Measurements from ENCODE around the gene SLC17A1. TPM values are rescaled to one million over a fixed set of nuclear protein-coding genes. Genes with fewer than 3 reads are reported as not detected.
A peak's percentile ranks its signal among the peaks of the same experiment; 100 is the strongest.

SLC17A1 gene
- total RNA-seq, 1 donor from 2014 or later = not detected

- TF ChIP-seq, protein P1, sequence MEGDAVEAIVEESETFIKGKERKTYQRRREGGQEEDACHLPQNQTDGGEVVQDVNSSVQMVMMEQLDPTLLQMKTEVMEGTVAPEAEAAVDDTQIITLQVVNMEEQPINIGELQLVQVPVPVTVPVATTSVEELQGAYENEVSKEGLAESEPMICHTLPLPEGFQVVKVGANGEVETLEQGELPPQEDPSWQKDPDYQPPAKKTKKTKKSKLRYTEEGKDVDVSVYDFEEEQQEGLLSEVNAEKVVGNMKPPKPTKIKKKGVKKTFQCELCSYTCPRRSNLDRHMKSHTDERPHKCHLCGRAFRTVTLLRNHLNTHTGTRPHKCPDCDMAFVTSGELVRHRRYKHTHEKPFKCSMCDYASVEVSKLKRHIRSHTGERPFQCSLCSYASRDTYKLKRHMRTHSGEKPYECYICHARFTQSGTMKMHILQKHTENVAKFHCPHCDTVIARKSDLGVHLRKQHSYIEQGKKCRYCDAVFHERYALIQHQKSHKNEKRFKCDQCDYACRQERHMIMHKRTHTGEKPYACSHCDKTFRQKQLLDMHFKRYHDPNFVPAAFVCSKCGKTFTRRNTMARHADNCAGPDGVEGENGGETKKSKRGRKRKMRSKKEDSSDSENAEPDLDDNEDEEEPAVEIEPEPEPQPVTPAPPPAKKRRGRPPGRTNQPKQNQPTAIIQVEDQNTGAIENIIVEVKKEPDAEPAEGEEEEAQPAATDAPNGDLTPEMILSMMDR (IDR thresholded peaks at IDR 0.05; ENCODE audit: unreplicated experiment) = no peak
- no peaks in the 10 kb centered on the region for H3K27me3 Mint-ChIP-seq (ENCODE audit: unreplicated experiment)
- H3K9me3 Mint-ChIP-seq (ENCODE audit: unreplicated experiment) = no peaks in the 10 kb centered on the region
- H3K27ac Mint-ChIP-seq (ENCODE audit: unreplicated experiment) = no peak overlapping the region
- no peaks in the 10 kb centered on the region for H3K36me3 Mint-ChIP-seq (ENCODE audit: low read depth, unreplicated experiment)
- no peak overlapping the region for H3K4me3 Mint-ChIP-seq (ENCODE audit: unreplicated experiment)
- H3K4me1 Mint-ChIP-seq (ENCODE audit: unreplicated experiment) = no peaks in the 10 kb centered on the region
- no peak for DNase-seq (ENCODE audit: low spot score)
Observed at GRCh38 chr6:25794784-25795183, 37.1 kb downstream of the SLC17A1 start.

- Mint-ChIP-seq H3K27ac (ENCODE audit: unreplicated experiment) (no peak overlapping the region), H3K4me3 (ENCODE audit: unreplicated experiment) (no peak overlapping the region), H3K9me3 (ENCODE audit: unreplicated experiment) (no peaks in the 10 kb centered on the region), H3K27me3 (ENCODE audit: unreplicated experiment) (no peaks in the 10 kb centered on the region), H3K4me1 (ENCODE audit: unreplicated experiment) (no peaks in the 10 kb centered on the region), H3K36me3 (ENCODE audit: low read depth, unreplicated experiment) (no peaks in the 10 kb centered on the region)
- TF ChIP-seq, protein P1 (IDR thresholded peaks at IDR 0.05; ENCODE audit: unreplicated experiment) = no peak
- DNase-seq (ENCODE audit: low spot score) = no peak
Observed at GRCh38 chr6:25793970-25794369, 37.9 kb downstream of the SLC17A1 start.

DNA sequence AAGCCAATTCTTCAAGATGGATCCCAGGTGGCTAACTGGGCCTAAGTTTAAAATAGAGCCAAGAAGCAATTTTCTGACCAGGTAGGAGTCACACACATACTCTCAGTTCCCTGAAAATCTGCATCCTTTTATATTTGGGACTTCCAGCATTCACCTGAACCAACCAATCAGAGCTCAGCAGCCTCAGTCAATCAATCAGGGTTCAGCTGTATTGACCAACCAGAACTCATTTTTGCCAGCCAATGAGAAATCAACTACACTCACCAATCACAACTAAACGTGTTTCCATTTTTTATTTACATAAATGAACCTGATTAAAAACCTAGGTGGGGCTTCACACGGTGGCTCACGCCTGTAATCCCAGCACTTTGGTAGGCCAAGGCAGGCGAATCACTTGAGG lies 39.8 kb downstream of the SLC17A1 start:
- Mint-ChIP-seq H3K36me3 (ENCODE audit: low read depth, unreplicated experiment) (no peaks in the 10 kb centered on the region), H3K27me3 (ENCODE audit: unreplicated experiment) (no peaks in the 10 kb centered on the region), H3K27ac (ENCODE audit: unreplicated experiment) (no peak overlapping the region), H3K4me1 (ENCODE audit: unreplicated experiment) (no peaks in the 10 kb centered on the region), H3K4me3 (ENCODE audit: unreplicated experiment) (no peak overlapping the region), H3K9me3 (ENCODE audit: unreplicated experiment) (no peaks in the 10 kb centered on the region)
- TF ChIP-seq, protein P1 (IDR thresholded peaks at IDR 0.05; ENCODE audit: unreplicated experiment) = no peak
- DNase-seq (ENCODE audit: low spot score) = no peak

GRCh38 chr6:25789475-25789874 lies 42.4 kb downstream of the SLC17A1 start:
- TF ChIP-seq, protein P1 (IDR thresholded peaks at IDR 0.05; ENCODE audit: unreplicated experiment) = no peak
- Mint-ChIP-seq H3K4me3 (ENCODE audit: unreplicated experiment) (no peak overlapping the region), H3K9me3 (ENCODE audit: unreplicated experiment) (no peaks in the 10 kb centered on the region), H3K27me3 (ENCODE audit: unreplicated experiment) (no peaks in the 10 kb centered on the region), H3K27ac (ENCODE audit: unreplicated experiment) (no peak overlapping the region), H3K4me1 (ENCODE audit: unreplicated experiment) (no peaks in the 10 kb centered on the region), H3K36me3 (ENCODE audit: low read depth, unreplicated experiment) (no peaks in the 10 kb centered on the region)
- no peak for DNase-seq (ENCODE audit: low spot score)

DNA sequence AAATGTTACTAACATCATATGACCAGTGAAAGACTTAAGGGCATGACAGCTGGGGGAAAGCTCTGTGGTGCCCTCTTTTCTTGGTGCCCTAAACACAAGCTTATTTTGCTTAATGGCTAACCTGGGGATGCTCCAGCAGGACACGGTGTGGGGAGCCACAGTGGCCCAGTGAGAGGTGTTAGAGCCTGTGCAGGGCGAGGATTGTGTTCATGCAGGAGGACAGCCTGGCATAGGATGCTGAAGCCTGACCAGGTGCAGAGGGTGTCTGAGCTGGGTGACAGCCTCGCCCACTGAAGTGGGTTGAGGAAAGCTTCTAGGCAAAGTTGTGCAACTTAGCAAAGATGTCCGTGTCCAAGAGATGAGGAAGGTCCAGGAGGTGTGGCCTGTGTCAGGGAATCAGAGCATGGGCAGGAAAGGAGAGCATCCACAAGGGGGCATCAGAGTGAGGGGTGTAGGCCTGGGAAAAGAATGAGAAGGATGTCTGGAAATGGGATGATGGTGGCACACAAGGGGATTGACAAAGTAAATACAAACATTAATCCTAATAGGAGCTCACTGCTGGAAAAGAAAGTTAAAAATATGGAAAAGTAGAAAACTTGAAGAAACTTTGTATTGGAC lies 43.4 kb downstream of the SLC17A1 start:
- H3K9me3 Mint-ChIP-seq (ENCODE audit: unreplicated experiment) = no peaks in the 10 kb centered on the region
- H3K36me3 Mint-ChIP-seq (ENCODE audit: low read depth, unreplicated experiment) = no peaks in the 10 kb centered on the region
- H3K27me3 Mint-ChIP-seq (ENCODE audit: unreplicated experiment) = no peaks in the 10 kb centered on the region
- H3K27ac Mint-ChIP-seq (ENCODE audit: unreplicated experiment) = no peak overlapping the region
- peak; percentile 72 for DNase-seq (ENCODE audit: low spot score)
- H3K4me3 Mint-ChIP-seq (ENCODE audit: unreplicated experiment) = no peak overlapping the region
- no peaks in the 10 kb centered on the region for H3K4me1 Mint-ChIP-seq (ENCODE audit: unreplicated experiment)
- TF ChIP-seq, protein P1 (IDR thresholded peaks at IDR 0.05; ENCODE audit: unreplicated experiment) = peak; percentile 62

Data from endothelial cell (in vitro differentiated cells).